ENCODE data around the gene MCF2L2.

The MCF2L2 gene

DNA sequence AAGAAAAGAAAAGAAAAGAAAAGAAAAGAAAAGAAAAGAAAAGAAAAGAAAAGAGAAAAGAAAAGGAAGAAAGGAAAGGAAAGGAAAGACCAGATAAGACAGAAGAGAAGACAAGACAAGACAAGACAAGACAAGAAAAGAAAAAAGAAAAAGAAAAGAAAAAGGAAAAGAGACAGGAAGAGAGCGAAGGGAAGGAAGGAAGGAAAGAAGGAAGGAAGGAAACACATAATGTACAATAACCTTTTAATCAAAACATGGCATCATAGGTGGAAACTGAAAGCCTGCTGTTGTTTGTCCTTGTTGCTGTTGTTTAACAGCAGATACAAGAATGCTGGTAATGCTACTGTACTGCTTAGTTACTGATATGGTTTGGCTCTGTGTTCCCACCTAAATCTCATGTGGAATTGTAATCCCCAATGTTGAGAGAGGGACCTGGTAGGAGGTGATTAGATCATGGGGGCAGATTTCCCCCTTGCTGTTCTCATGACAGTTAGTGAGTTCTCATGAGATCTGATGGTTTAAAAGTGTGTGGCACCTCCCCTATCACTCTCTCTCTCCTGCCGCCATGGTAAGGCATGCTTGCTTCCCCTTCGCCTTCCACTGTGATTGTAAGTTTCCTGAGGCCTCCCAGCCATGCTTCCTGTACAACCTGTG, 67.3 kb downstream of the MCF2L2 start:
- no peak for DNase-seq

DNA sequence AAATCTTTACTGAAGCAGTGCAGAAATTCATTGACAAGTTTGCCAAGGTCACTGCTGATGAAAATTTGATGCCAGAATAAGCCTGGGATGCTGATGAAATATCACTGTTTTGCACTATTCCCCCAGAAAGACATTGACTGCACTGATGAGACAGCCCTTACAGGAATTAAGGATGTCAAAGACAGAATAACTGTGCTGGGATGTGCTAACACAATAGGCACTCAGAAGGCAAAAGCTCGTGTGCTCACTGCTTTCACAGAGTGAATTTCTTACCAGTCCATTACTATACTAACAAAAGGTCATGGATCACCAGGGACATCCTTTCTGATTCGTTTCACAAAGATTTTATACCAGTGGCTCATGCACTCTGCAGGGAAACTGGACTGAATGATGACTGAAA, 69.4 kb downstream of the MCF2L2 start:
- no peak for DNase-seq

GRCh38 chr3:183357564-183358079, 70.8 kb downstream of the MCF2L2 start:
- DNase-seq, result no peak

- DNase-seq, result no peak
Measured at GRCh38 chr3:183356920-183357319, 71.5 kb downstream of the MCF2L2 start.

- DNase-seq, result no peak
Measured at GRCh38 chr3:183354874-183355273, 73.5 kb downstream of the MCF2L2 start.

- DNase-seq, result no peak
Measured at GRCh38 chr3:183354325-183354831, 74.0 kb downstream of the MCF2L2 start.

DNA sequence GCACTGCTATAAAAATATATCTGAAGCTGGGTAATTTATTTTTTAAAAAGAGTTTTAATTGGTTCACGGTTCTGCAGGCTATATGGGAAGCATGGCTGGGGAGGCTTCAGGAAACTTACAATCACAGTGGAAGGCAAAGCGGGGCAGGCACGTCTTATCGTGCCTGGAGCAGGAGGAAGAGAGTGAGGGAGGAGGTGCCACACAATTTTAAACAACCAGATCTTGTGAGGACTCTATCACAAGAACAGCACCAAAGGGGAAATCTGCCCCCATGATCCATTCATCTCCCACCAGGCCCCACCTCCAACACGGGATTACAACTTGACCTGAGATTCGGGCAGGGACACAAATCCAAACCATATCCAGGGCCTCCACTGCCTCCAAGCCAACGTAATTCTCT, 75.0 kb downstream of the MCF2L2 start:
- no peak for DNase-seq

DNA sequence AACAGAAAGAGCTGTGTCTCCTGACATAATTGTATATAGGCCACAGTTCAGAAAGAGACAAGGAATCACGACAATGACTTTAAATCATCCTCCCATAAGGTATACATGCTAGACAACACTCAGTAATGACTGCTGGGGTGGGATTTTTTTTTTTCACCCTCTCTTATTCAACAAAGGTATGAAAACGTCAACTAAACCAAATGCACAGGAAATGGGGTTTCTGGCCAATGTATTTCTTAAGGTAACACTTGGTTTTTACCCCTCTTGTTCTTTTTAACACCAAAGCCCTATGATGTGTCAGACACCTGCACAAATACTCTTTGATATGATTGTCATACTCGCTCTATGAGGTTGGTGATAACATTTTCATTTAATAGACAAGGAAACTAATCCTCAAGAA, 78.3 kb downstream of the MCF2L2 start:
- DNase-seq, result no peak

- DNase-seq, result no peak
Measured at GRCh38 chr3:183349421-183350157, 78.8 kb downstream of the MCF2L2 start.

- DNase-seq, result no peak
Measured at GRCh38 chr3:183342824-183343223, 85.6 kb downstream of the MCF2L2 start.

DNA sequence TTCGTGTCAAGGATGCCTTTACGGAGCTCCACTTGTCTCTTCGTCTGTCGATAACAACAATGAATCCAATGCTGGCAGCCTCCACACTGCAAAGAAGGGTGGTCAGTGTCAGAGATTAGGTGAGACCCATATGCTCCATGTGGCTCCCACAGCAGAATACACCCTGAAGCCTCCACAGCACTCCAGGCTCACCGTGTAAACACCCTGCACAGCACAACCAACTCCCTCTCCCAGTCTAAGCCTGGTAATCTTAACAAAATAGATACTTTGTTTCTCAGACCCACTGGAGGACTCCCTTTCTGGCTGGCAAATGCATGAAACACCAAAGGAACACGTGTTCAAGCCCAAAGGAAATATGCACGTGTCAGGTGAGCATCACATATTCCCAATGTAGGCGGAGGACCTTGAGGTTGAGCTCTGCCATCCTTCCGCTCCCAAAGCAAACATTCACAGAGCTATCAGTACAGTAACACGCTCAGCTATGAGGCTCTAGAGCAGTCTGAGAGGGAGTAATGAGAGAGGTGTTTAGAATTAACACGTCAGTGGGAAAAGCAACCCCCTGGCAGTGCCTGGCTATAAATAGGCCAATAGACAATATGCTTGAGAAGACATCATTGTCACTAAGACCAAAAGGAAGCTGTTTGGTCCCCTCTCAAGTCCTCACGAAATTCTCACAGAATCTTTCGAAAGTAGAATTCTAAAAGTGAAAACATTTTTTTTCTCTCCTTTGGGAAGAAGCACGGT, 86.7 kb downstream of the MCF2L2 start:
- DNase-seq, result no peak

GRCh38 chr3:183340222-183340621, 88.2 kb downstream of the MCF2L2 start:
- DNase-seq, result no peak

GRCh38 chr3:183339461-183340086, 88.8 kb downstream of the MCF2L2 start:
- no peak for DNase-seq

DNA sequence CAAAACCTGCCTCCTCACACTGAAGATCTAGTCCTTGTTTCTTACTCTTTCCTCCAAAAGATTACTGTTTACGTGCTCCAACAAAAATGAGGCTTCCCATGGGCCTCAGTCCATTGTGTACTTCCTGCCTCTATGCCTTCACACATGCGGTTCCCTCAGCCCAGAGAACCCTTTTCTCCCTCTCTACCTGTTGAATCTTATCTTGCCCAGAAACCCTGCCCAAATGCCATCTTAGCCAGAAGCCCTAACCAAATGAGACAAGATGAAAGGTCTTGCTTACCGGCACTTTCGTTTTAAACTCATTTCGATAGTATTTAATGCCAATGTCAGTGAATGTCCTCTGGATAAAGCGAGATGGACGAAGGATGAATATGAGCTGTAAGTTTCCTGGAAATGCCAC, 89.9 kb downstream of the MCF2L2 start:
- no peak for DNase-seq

GRCh38 chr3:183332487-183332886, 95.9 kb downstream of the MCF2L2 start:
- DNase-seq, result no peak

- DNase-seq, result no peak
Measured at GRCh38 chr3:183331498-183331897, 96.9 kb downstream of the MCF2L2 start.

DNA sequence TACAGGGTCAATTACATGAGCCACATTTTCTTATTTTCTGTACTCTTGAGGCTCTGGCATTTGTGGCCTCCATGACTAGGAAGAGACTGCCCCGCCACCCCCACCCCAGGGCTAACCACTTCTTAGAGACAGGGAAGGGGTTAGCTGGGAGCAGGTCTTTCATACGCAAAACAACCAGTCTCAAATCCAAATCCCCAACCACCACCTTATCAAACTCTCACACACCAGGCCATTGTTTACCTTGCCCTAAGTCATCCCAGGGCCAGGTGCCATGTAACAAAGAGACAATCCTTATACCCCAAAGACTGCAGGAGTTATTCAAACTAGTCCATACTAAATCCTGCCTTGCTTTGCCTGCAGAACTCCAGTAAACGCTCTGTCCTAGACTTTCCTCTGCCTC, 97.5 kb downstream of the MCF2L2 start:
- DNase-seq, result no peak

DNA sequence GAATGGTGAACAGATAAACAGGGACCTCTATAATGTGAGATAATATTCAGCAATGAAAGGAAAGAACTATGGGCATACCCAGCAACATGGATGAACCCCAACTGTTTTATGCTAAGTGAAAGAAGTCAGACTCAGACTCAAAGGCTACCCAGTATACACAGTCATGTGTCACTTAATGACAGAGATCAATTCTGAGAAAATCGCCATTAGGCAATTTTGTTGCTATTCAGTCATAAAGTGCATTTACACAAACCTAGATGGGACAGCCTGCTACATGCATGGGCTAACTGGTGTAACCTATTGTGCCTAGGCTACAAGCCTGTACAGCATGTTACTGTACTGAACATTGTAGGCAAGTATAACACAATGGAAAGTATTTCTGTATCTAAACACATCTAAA, 98.9 kb downstream of the MCF2L2 start:
- DNase-seq, result no peak

GRCh38 chr3:183328823-183329222, 99.6 kb downstream of the MCF2L2 start:
- no peak for DNase-seq

- no peak for DNase-seq
Measured at GRCh38 chr3:183328164-183328563, 100.3 kb downstream of the MCF2L2 start.

DNA sequence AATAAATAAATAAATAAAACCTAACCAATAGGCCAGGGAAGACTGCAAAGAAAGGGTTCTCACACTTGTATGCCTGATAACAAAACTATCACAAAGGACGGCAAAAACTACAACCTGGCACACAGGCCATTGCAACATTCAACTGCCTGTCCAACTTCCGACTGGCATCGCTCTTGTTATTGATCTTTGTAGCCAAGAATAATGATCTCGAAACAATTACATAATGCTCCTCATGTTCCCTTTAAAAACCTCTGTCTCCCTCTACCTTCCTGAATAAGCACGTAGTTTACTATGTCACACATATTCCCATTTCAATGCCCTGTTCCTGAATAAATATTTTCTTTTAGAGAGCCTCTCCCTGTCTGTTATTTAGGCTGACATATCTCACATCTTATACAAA, 101.1 kb downstream of the MCF2L2 start:
- no peak for DNase-seq

DNA sequence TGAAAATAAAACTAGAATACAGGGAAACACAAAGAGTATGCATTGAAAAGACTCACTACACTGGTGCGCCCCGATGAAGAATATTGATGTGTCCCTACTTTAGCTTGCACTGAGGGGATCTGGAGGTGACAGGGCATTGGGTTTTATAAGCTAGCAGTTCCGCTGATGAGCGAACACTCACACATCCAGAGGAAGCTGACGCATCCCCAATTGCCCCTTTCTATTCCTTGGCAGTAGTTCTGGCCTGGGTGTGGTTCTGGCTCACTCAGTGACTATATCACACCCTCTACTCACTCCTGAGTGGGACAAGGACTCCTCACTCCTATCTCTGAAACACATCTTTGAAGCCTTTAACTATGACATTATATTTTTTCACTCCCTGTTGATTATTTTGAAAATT, 104.3 kb downstream of the MCF2L2 start:
- no peak for DNase-seq

- DNase-seq, result no peak
Measured at GRCh38 chr3:183319371-183319770, 109.0 kb downstream of the MCF2L2 start.

Measured in NCI-H1694 (cell line).